HEK293 (cell line): ENCODE results near the gene ZNF611.

Experiments
- KLF10 ChIP-seq: fragments of 450-650 bp; IDR thresholded peaks from 2 replicates; pipeline ENCODE4 v1.5.1; 2018; ENCODE audit warnings: missing biosample characterization, mild to moderate bottlenecking, missing genetic modification characterization
- YY1 ChIP-seq: fragments of 450-650 bp; formaldehyde crosslinking; IDR thresholded peaks from 2 replicates; pipeline ENCODE4 v1.5.1; 2018; ENCODE audit warnings: missing biosample characterization, missing genetic modification characterization
- ZNF677 ChIP-seq: fragments of 450-650 bp; IDR thresholded peaks from 2 replicates; pipeline ENCODE4 v1.5.0; 2018; ENCODE audit warnings: missing biosample characterization, mild to moderate bottlenecking, missing genetic modification characterization, moderate library complexity
- ZNF707 ChIP-seq: fragments of 450-650 bp; formaldehyde crosslinking; IDR thresholded peaks from 2 replicates; pipeline ENCODE4 v1.5.1; 2016; ENCODE audit warnings: missing biosample characterization, missing genetic modification characterization
- TF ChIP-seq, protein P1 (sequence below): fragments of 450-650 bp; formaldehyde crosslinking; IDR thresholded peaks from 2 replicates; pipeline ENCODE4 v1.5.1; 2016; ENCODE audit warnings: missing biosample characterization, missing genetic modification characterization
- TF ChIP-seq, protein P2 (sequence below): fragments of 450-650 bp; formaldehyde crosslinking; optimal IDR thresholded peaks from 2 replicates; pipeline ENCODE3; 2016; ENCODE audit warnings: missing biosample characterization, mild to moderate bottlenecking, missing genetic modification characterization

DNA sequence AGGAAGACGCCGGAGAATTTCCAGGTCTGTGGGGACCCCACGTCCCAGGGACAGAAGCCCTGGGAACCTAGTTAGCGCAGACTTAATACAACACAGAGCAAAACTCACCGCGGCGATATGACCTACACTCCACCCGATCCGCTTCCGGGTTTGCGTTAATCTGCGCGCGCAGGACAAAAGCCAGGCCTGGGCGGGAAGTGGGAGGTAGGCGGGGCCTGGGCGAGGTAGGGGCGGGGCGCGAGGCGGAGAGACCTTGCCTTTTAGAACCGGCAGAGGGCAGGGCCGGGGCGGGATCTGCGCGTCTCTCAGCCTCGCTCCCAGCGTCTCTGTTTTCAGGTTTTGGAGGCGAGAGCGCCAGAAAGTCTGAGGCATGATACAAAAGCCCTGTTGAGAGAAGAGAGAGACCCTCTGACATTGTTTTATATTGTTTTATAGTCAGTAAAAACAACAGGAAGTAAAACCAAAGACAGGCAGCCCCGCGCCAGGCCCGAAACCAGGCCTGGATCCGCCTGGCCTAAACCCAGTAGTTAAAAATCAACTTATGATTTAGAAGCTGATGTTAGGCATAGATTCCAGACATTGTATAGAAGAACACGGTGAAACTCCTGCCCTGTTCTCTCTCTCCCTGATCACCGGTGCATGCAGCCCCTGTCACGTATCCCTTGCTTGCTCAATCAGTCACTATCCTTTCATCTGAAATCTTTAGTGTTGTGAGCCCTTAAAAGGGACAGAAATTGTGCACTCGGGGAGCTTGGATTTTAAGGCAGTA, at the start of gene ZNF611:
- TF ChIP-seq, protein P1, sequence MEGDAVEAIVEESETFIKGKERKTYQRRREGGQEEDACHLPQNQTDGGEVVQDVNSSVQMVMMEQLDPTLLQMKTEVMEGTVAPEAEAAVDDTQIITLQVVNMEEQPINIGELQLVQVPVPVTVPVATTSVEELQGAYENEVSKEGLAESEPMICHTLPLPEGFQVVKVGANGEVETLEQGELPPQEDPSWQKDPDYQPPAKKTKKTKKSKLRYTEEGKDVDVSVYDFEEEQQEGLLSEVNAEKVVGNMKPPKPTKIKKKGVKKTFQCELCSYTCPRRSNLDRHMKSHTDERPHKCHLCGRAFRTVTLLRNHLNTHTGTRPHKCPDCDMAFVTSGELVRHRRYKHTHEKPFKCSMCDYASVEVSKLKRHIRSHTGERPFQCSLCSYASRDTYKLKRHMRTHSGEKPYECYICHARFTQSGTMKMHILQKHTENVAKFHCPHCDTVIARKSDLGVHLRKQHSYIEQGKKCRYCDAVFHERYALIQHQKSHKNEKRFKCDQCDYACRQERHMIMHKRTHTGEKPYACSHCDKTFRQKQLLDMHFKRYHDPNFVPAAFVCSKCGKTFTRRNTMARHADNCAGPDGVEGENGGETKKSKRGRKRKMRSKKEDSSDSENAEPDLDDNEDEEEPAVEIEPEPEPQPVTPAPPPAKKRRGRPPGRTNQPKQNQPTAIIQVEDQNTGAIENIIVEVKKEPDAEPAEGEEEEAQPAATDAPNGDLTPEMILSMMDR (tag by site-specific recombination) = no peak
- TF ChIP-seq, protein P2, sequence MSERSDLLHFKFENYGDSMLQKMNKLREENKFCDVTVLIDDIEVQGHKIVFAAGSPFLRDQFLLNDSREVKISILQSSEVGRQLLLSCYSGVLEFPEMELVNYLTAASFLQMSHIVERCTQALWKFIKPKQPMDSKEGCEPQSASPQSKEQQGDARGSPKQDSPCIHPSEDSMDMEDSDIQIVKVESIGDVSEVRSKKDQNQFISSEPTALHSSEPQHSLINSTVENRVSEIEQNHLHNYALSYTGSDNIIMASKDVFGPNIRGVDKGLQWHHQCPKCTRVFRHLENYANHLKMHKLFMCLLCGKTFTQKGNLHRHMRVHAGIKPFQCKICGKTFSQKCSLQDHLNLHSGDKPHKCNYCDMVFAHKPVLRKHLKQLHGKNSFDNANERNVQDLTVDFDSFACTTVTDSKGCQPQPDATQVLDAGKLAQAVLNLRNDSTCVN (tag by site-specific recombination) = peak; percentile 29
- TF ChIP-seq KLF10 = no peak; the same call in 1 of the 2 replicates
- TF ChIP-seq YY1 (tag by site-specific recombination) = no peak
- no peak for TF ChIP-seq ZNF707 (tag by site-specific recombination)
- no peak for TF ChIP-seq ZNF677 (tag by site-specific recombination)
